GM12801 (cell line): ENCODE results near the gene DIPK1C.

Experiments used
- TF ChIP-seq, protein P1 (sequence below): IDR thresholded peaks from one replicate; pipeline ENCODE4 v1.5.1; 2011; ENCODE audit warnings: control low read depth; ENCODE audit not compliant: insufficient read length; ENCODE audit errors: extremely low read depth

The DIPK1C gene

DNA sequence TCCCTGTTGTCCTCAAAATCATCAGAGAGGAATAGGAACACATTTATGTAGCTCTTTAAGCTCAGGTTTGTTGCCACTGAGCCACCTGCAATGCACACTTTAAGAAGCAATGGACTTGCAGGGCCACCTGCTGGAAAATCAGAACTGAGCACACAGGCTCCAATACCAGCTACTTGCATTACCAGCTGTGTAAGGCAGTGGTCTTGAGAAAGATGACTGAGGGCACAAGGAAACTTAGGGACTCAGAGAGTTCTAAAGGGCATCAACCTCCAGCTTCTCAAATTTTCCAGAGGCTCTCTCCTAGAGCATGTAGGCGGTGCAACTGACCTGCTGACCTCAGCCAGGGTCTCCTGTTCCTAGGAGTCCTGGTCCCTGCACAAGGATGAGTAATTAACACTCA, 36.6 kb upstream of the DIPK1C start:
- TF ChIP-seq, protein P1, sequence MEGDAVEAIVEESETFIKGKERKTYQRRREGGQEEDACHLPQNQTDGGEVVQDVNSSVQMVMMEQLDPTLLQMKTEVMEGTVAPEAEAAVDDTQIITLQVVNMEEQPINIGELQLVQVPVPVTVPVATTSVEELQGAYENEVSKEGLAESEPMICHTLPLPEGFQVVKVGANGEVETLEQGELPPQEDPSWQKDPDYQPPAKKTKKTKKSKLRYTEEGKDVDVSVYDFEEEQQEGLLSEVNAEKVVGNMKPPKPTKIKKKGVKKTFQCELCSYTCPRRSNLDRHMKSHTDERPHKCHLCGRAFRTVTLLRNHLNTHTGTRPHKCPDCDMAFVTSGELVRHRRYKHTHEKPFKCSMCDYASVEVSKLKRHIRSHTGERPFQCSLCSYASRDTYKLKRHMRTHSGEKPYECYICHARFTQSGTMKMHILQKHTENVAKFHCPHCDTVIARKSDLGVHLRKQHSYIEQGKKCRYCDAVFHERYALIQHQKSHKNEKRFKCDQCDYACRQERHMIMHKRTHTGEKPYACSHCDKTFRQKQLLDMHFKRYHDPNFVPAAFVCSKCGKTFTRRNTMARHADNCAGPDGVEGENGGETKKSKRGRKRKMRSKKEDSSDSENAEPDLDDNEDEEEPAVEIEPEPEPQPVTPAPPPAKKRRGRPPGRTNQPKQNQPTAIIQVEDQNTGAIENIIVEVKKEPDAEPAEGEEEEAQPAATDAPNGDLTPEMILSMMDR, result no peak

DNA sequence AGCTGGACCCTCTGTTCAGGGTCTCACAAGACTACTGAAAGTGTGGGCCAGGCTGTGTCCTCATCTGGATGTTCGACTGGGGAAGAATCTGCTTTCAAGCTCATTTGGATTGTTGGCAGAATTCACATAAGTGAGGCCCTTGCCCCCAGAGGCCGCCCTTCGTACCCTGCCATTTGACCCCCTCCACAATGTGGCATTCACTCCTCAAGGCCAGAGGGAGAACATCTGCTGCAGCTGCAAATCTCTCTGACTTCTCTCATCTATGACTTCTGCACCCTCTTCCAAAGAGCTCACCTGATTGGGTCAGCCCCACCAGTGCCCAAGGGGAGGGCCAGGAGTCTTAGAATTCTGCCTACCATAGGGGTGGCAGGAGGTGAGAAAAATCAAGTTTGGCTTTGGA, 35.2 kb upstream of the DIPK1C start:
- TF ChIP-seq, protein P1, result no peak

DNA sequence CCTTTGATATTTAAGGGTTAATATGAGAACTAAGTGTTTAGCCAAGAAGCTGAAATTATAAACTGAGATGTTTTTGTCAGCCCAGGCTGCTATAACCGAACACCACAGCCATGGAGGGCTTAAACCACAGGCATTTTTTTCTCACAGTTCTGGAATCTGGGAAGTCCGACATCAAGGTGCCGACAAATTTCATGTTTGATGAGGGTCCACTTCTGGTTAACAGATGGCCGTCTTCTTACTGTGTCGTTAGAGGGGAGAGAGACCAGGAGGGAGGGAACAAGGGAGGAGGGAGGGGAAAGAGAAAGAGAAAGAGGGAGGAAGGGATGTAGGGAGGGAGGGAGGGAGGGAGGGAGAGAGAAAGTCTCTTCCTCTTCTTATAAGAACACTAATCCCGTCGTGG, 32.6 kb upstream of the DIPK1C start:
- TF ChIP-seq, protein P1, result no peak

DNA sequence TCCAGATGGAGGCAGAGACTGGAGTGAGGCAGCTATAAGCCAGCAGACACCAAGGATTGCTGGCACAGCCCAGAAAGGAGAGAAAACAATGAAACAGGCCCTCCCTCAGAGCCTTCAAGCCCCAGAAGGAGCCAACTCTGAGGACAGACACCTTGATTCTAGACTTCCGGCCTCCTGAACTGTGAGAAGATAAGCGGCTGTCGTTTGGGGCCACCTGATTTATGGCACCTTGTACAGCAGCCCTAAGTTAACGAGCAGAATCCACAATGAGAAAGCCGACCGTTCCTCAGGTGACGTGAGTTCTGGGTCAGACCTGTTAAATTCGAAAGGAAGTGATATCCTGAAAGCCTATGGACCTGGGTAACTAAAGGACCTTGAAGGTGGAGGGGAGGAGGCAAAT, 31.8 kb upstream of the DIPK1C start:
- TF ChIP-seq, protein P1, result no peak

DNA sequence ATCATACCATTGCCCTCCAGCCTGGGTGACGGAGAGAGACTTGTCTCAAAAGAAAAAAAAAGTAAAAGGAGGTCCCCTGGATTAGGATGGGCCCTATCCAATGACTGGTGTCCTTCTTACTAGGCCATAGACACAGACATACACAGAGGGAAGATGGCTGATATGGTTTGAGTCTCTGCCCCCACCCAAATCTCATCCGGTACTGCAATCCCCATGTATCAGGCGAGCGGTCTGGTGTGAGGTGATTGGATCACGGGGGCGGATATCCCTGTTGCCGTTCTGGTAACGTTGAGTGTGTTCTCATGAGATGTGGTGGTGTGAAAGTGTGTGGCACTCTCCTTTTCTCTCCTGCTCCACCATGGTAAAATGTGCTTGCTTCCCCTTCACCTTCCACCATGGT, 31.2 kb upstream of the DIPK1C start:
- TF ChIP-seq, protein P1, result no peak

DNA sequence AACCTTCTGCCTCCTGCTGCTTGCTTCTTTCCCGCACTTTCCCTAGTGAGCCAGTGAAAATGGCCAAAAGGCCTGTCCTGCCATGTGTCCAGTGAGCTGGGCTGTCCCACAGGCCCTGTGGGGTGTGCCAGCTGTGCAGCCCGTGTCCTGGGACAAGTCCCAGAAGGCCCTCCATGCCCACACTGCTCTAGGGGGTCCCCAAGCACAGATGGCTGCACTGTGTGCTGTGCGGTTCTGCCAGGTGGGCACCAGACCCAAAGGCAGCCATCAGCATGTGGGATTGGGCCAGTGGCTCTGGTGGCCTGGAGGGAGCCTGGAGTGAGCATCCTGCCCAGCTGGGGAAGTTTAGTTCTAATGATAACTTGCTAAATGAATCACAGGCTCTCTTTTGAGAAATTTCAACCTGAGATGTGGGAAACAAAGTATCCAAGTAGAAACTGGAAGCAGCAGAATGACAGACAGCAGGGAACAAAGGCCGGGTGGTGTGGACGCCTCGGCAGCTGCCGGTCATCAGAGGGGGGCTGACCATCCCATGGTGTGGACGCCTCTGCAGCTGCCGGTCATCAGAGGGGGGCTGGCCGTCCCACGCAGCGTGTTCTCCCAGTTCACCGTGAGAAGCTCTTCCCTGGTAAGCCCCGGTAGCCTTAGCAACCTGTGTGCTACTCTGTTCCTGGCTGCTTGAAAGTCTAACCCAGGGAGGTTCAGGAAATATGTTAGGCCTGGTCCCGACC, 29.2 kb upstream of the DIPK1C start:
- TF ChIP-seq, protein P1, result no peak

DNA sequence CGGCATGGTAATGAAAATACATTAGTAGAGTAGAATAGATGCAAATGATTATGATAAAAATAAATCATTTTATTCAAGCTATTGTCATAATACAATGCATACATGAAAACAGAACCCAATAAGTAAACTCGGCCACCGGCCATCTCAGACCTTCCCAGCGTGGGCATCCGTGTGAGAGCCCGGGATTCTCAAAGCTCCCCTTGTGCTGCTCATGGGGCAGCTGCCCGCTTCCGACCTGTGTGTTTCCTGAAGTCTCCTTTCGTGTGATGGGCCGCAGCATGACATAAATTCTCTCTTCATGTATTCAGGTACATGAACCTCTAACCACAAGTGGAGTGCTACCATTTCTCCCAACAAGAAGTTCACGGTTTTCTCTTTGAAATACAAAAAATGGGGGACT, 25.6 kb upstream of the DIPK1C start:
- TF ChIP-seq, protein P1, result no peak
